GM18502 (cell line): ENCODE results near the gene TMEM165.

Experiments
- ATAC-seq: cut with Tn5 transposase; IDR thresholded peaks from one replicate; pipeline ENCODE4 v1.9.1; 2021; ENCODE audit warnings: mild to moderate bottlenecking; ENCODE audit not compliant: unreplicated experiment, poor library complexity

Gene TMEM165

GRCh38 chr4:55366621-55367020, 29.1 kb upstream of the TMEM165 start:
- no peak for ATAC-seq

- no peak for ATAC-seq
Measured at GRCh38 chr4:55367084-55367722, 28.6 kb upstream of the TMEM165 start.

- no peak for ATAC-seq
Measured at GRCh38 chr4:55369968-55370367, 25.8 kb upstream of the TMEM165 start.

GRCh38 chr4:55372259-55372658, 23.5 kb upstream of the TMEM165 start:
- no peak for ATAC-seq

GRCh38 chr4:55373461-55373860, 22.3 kb upstream of the TMEM165 start:
- ATAC-seq = no peak

- ATAC-seq = no peak
Measured at GRCh38 chr4:55376698-55377097, 19.1 kb upstream of the TMEM165 start.

- ATAC-seq = no peak
Measured at GRCh38 chr4:55378617-55379467, 16.9 kb upstream of the TMEM165 start.

- no peak for ATAC-seq
Measured at GRCh38 chr4:55380576-55380975, 15.2 kb upstream of the TMEM165 start.

- ATAC-seq = no peak
Measured at GRCh38 chr4:55381502-55381901, 14.3 kb upstream of the TMEM165 start.

- no peak for ATAC-seq
Measured at GRCh38 chr4:55382488-55383003, 13.2 kb upstream of the TMEM165 start.

- no peak for ATAC-seq
Measured at GRCh38 chr4:55385201-55385649, 10.5 kb upstream of the TMEM165 start.

- peak; percentile 93 for ATAC-seq
Measured at GRCh38 chr4:55386073-55386472, 9.7 kb upstream of the TMEM165 start.

- ATAC-seq = no peak
Measured at GRCh38 chr4:55386840-55387239, 8.9 kb upstream of the TMEM165 start.

GRCh38 chr4:55393461-55394320, 2.1 kb upstream of the TMEM165 start:
- ATAC-seq = no peak

- ATAC-seq = peak; percentile 2
Measured at GRCh38 chr4:55395218-55395528, 584 bp upstream of the TMEM165 start.

GRCh38 chr4:55396308-55397125, 760 bp downstream of the TMEM165 start:
- ATAC-seq = peak; percentile 33

GRCh38 chr4:55397126-55397436, 1.3 kb downstream of the TMEM165 start:
- no peak for ATAC-seq

- no peak for ATAC-seq
Measured at GRCh38 chr4:55397520-55398321, 2.0 kb downstream of the TMEM165 start.

- ATAC-seq = no peak
Measured at GRCh38 chr4:55398461-55398860, 2.7 kb downstream of the TMEM165 start.
